Measurements from ENCODE around the gene MRPL51. TPM values are rescaled to one million over a fixed set of nuclear protein-coding genes. Genes with fewer than 3 reads are reported as not detected.

The MRPL51 gene
- total and polyA plus RNA-seq, 10 of the 15 experiments (the other 5 are each of a cell fraction or from before 2014, with no cell fraction given): 137 to 1,202 (median 267) TPM

- H3K27ac ChIP-seq (ENCODE audit: control insufficient read depth, insufficient read depth): peak overlapping the region; percentile 98
- DNase-seq (ENCODE audit: low read depth, low spot score) (no peak), ATAC-seq (peak; percentile 60), FAIRE-seq (no peak)
- H2AFZ ChIP-seq (ENCODE audit: control insufficient read depth, low read depth, low read length): no peak overlapping the region
- H3K9me3 ChIP-seq (replicated peaks; ENCODE audit: control insufficient read depth, insufficient read depth, low read length): no peaks in the 10 kb centered on the region
- no peaks in the 10 kb centered on the region for H4K20me1 ChIP-seq (ENCODE audit: control insufficient read depth, insufficient read depth)
- peak overlapping the region; percentile 83 for H3K4me3 ChIP-seq
- H3K79me2 ChIP-seq (ENCODE audit: control insufficient read depth, insufficient read depth, low read length): peaks cover 54% of the 10 kb centered on the region
- peaks cover 30% of the 10 kb centered on the region for H3K4me1 ChIP-seq (ENCODE audit: control insufficient read depth, insufficient read depth, low read length)
- RAD21 ChIA-PET (ENCODE audit: unreplicated experiment): interaction anchor here (0.8 to 17.1 kb wide), 7 partner anchors 9 to 123 kb away, joined by 3 to 319 read pairs (median 6); partner anchors contain the start of genes CD27 and VAMP1
- intact Hi-C loops (cut with micrococcal nuclease; ENCODE audit: unreplicated experiment): no loop called here
- POLR2A ChIA-PET: interaction anchor here (2.2 to 17.5 kb wide), 7 partner anchors 8 to 117 kb away, joined by 11 to 384 read pairs (median 40); partner anchors contain the start of genes CD27 and VAMP1
- WGBS (ENCODE audit: insufficient coverage, insufficient replicate concordance, low lambda C conversion rate, missing lambda C conversion rate): 20% methylated on average over 17 of the region's 17 CpGs
- TSS peak; percentile 63 for BruUV-seq (replicated peaks)
- no peaks in the 10 kb centered on the region for H3K27me3 ChIP-seq (replicated peaks in 1 of 2; ENCODE audit: control insufficient read depth in 2 of 2, insufficient read depth in 2 of 2, low read length in 1 of 2)
- CTCF ChIA-PET: interaction anchor here (0.6 to 5.3 kb wide), 10 partner anchors 8 to 127 kb away, joined by 3 to 48 read pairs (median 10); partner anchors contain the start of gene CD27
- peaks cover 8 to 9% of the 10 kb centered on the region in 2 experiments for H3K36me3 ChIP-seq (ENCODE audit: control insufficient read depth in 2 of 2, insufficient read depth in 2 of 2, low read length in 1 of 2)
- in situ Hi-C loops (cut with MboI): no loop called here
- H3K9ac ChIP-seq (ENCODE audit: control insufficient read depth, insufficient read depth, low read length): peak overlapping the region; percentile 92
- SMC1A ChIA-PET (ENCODE audit: uncharacterized antibody, unreplicated experiment): interaction anchor here (0.9 to 6.7 kb wide), 8 partner anchors 8 to 86 kb away, joined by 4 to 90 read pairs (median 20); partner anchors contain the start of genes MRPL51 and VAMP1
- H3K4me2 ChIP-seq (ENCODE audit: control insufficient read depth, insufficient read depth): peak overlapping the region; percentile 99
- TF ChIP-seq MXI1 (IDR thresholded peaks at IDR 0.05; ENCODE audit: low read depth, low read length): no peak
- peak; percentile 32 for TF ChIP-seq BACH1 (IDR thresholded peaks at IDR 0.05; ENCODE audit: borderline replicate concordance)
- no peak for TF ChIP-seq ZNF217 (IDR thresholded peaks at IDR 0.05)
- 0 out of 2 replicates have a peak, but pooled peaks have one; percentile 6 for TF ChIP-seq YY1 (IDR thresholded peaks at IDR 0.05; ENCODE audit: low read depth, low read length)
- TF ChIP-seq POLR2AphosphoS5 (IDR thresholded peaks at IDR 0.05; ENCODE audit: low read length): peak; percentile 72; the same call in 1 of the 2 replicates
- no peak for TF ChIP-seq MTA2 (IDR thresholded peaks at IDR 0.05; ENCODE audit: low read depth)
- TF ChIP-seq WRNIP1 (IDR thresholded peaks at IDR 0.05; ENCODE audit: borderline replicate concordance, low read depth, low read length): no peak
- no peak for TF ChIP-seq RBBP5 (conservative IDR thresholded peaks at IDR 0.05)
- no peak for TF ChIP-seq SIN3A (IDR thresholded peaks at IDR 0.05; ENCODE audit: low read depth, low read length)
- no peak for TF ChIP-seq SUPT20H (IDR thresholded peaks at IDR 0.05; ENCODE audit: borderline replicate concordance, control insufficient read depth, low read depth, low read length)
- no peak for TF ChIP-seq CBX5 (IDR thresholded peaks at IDR 0.05; ENCODE audit: low read depth)
- no peak for TF ChIP-seq ZBTB33 (IDR thresholded peaks at IDR 0.05)
- no peak for TF ChIP-seq CHD4 (IDR thresholded peaks at IDR 0.05)
- TF ChIP-seq DPF2 (IDR thresholded peaks at IDR 0.05): 0 out of 2 replicates have a peak, but pooled peaks have one; percentile 14
- TF ChIP-seq ZNF207 (IDR thresholded peaks at IDR 0.05; ENCODE audit: borderline replicate concordance): no peak
- no peak for TF ChIP-seq REST (IDR thresholded peaks at IDR 0.05; ENCODE audit: low read depth, low read length)
- TF ChIP-seq NKRF (conservative IDR thresholded peaks at IDR 0.05): 0 out of 2 replicates have a peak, but pooled peaks have one; percentile 12
Observed at GRCh38 chr12:6452944-6453630, 40.0 kb downstream of the MRPL51 start.

All from GM12878 (cell line).